CD4-positive, alpha-beta T cell (primary cell): ENCODE measurements around the gene FHL5. TPM values are rescaled to one million over a fixed set of nuclear protein-coding genes. Genes with fewer than 3 reads are reported as not detected.

Experiments used
- ATAC-seq: fragments of 200-7000 bp; cut with Tn5 transposase; one replicate; pipeline ENCODE4 v1.10.0; 2022; ENCODE audit warnings: mild to moderate bottlenecking; ENCODE audit not compliant: poor library complexity
- CTCF ChIA-PET: fragments of 350-600 bp; sonication (Branson Sonifier 250); formaldehyde crosslinking; loops from one replicate; lab custom pipeline; 2021; ENCODE audit warnings: antibody characterized with exemption, inconsistent platforms; lab: Charles Lee
- POLR2A ChIA-PET: fragments of 350-600 bp; sonication (Branson Sonifier 250); formaldehyde crosslinking; loops from one replicate; lab custom pipeline; 2021; ENCODE audit warnings: antibody characterized with exemption, inconsistent platforms; lab: Charles Lee
- DNase-seq, 14 experiments: peaks; one replicate each; pipeline ENCODE4 v3.0.0-alpha.2; 2013 to 2020; ENCODE audit warnings: mixed read lengths in 2 of 14
- H3K27ac ChIP-seq, 2 donors: one replicate each; pipeline versions ENCODE4 v1.5.1 to v1.7.0; 2013; ENCODE audit warnings: low read length in 2 of 2, low read depth in 1 of 2, mild to moderate bottlenecking in 1 of 2
- H3K27me3 ChIP-seq, 2 experiments: 1 replicate in 1 of 2; 2 replicates in 1 of 2; pipeline versions ENCODE4 v1.6.1 to v1.7.0; 2013; ENCODE audit warnings: low read length in 2 of 2, control low read depth in 1 of 2, mild to moderate bottlenecking in 1 of 2, moderate library complexity in 1 of 2; ENCODE audit not compliant: insufficient read depth in 2 of 2, control insufficient read depth in 1 of 2
- H3K36me3 ChIP-seq: one replicate; pipeline ENCODE4 v1.6.1; 2013; ENCODE audit warnings: low read length, control low read depth; ENCODE audit not compliant: insufficient read depth
- H3K4me1 ChIP-seq: one replicate; pipeline ENCODE4 v1.6.1; 2013; ENCODE audit warnings: low read length, control low read depth; ENCODE audit not compliant: insufficient read depth
- H3K4me3 ChIP-seq: one replicate; pipeline ENCODE4 v1.5.1; 2013; ENCODE audit warnings: mild to moderate bottlenecking, low read length, moderate library complexity
- H3K9me3 ChIP-seq, 2 experiments: 1 replicate in 1 of 2; 2 replicates in 1 of 2; pipeline versions ENCODE4 v1.6.1 to v1.7.0; 2013; ENCODE audit warnings: low read length in 2 of 2, mild to moderate bottlenecking in 2 of 2, control low read depth in 1 of 2, moderate library complexity in 1 of 2; ENCODE audit not compliant: control insufficient read depth in 1 of 2, insufficient read depth in 1 of 2
- H3K27ac Mint-ChIP-seq: one replicate; pipeline ENCODE4 v1.8.0; 2020; ENCODE audit warnings: mixed read lengths
- H3K27me3 Mint-ChIP-seq: one replicate; pipeline ENCODE4 v1.8.0; 2021; ENCODE audit warnings: mixed read lengths
- H3K36me3 Mint-ChIP-seq: one replicate; pipeline ENCODE4 v1.8.0; 2021; ENCODE audit warnings: low read depth, mixed read lengths
- H3K4me1 Mint-ChIP-seq: one replicate; pipeline ENCODE4 v1.8.0; 2021; ENCODE audit warnings: low read depth, mixed read lengths
- H3K4me3 Mint-ChIP-seq: one replicate; pipeline ENCODE4 v1.8.0; 2020; ENCODE audit warnings: mild to moderate bottlenecking, mixed read lengths
- H3K9me3 Mint-ChIP-seq: one replicate; pipeline ENCODE4 v1.8.0; 2020; ENCODE audit warnings: mixed read lengths
- intact Hi-C, 2 experiments: fragments of 100-400 bp; cut with DNase I in 1 of 2; cut with micrococcal nuclease in 1 of 2; formaldehyde crosslinking; loops; one replicate each; pipeline versions ENCODE4 v1.15.1 to v1.9.0; 2023 to 2025; cut with DNase I, micrococcal nuclease
- total RNA-seq, 174 experiments: library from RNA in 2 of 174; stranded (reverse) in 2 of 174; gene quantifications; one replicate each; pipeline ENCODE4 v1.2.3 and lab custom pipeline; 2021 to 2026
- TF ChIP-seq, protein P1 (sequence below): fragments of 200-600 bp; IDR thresholded peaks from one replicate; pipeline ENCODE4 v1.8.0; 2022; ENCODE audit warnings: antibody characterized with exemption, mild to moderate bottlenecking

FHL5 gene
- total RNA-seq, 2 experiments from 2014 or later: not detected

DNA sequence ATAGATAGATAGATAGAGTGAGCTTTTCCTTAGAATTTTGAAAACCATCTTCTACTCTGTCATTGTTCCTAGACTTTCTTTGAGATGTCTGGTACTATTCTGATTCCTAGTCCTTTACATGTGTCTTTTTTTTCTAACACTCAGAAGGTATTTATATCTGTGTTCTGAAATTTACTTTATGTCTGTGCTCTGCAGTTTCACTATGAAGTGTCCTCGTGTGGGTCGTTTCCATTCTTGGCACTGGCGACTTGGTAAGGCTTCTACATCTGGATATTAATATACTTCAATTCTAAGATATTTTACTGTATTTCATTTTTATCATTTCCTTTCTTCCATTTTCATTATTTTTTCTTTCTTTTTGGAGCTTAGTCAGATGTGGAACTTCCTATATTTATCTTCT lies 87.0 kb downstream of the FHL5 start:
- H3K9me3 ChIP-seq: no peaks in the 10 kb centered on the region
- H3K27ac ChIP-seq: no peak overlapping the region
- DNase-seq (no peak), ATAC-seq (no peak)
- Mint-ChIP-seq H3K4me3 (no peak overlapping the region), H3K27me3 (peaks cover 53% of the 10 kb centered on the region), H3K27ac (no peak overlapping the region), H3K4me1 (no peaks in the 10 kb centered on the region), H3K9me3 (no peaks in the 10 kb centered on the region), H3K36me3 (no peaks in the 10 kb centered on the region)
- no peaks in the 10 kb centered on the region for H3K36me3 ChIP-seq
- CTCF ChIA-PET: no interaction called here
- no peak overlapping the region for H3K4me3 ChIP-seq
- POLR2A ChIA-PET: no interaction called here
- H3K27me3 ChIP-seq: peaks cover 0 to 9% of the 10 kb centered on the region in 2 experiments
- H3K4me1 ChIP-seq: no peaks in the 10 kb centered on the region
- intact Hi-C loops: no loop called here
- TF ChIP-seq, protein P1, sequence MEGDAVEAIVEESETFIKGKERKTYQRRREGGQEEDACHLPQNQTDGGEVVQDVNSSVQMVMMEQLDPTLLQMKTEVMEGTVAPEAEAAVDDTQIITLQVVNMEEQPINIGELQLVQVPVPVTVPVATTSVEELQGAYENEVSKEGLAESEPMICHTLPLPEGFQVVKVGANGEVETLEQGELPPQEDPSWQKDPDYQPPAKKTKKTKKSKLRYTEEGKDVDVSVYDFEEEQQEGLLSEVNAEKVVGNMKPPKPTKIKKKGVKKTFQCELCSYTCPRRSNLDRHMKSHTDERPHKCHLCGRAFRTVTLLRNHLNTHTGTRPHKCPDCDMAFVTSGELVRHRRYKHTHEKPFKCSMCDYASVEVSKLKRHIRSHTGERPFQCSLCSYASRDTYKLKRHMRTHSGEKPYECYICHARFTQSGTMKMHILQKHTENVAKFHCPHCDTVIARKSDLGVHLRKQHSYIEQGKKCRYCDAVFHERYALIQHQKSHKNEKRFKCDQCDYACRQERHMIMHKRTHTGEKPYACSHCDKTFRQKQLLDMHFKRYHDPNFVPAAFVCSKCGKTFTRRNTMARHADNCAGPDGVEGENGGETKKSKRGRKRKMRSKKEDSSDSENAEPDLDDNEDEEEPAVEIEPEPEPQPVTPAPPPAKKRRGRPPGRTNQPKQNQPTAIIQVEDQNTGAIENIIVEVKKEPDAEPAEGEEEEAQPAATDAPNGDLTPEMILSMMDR: no peak

DNA sequence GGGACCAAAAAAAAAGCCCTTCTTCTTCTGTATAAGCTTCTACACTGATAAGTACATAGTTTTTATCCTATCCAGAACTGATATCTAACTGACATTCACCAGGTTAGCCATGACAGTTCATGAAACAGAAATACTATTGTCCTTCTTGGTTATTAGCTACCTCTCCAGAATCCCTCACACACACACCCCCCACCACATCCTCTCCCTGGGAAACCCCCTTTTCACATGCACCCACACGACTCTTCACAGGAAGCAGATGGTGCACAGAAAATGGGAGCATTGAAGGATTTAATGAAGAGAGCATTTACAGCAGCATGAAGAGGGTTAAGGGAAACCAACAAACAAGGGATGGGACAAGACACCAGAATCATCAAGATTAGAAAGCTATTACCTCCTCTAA lies 88.9 kb downstream of the FHL5 start:
- Histone ChIP-seq H3K36me3 (no peaks in the 10 kb centered on the region), H3K4me3 (no peak overlapping the region), H3K9me3 (no peaks in the 10 kb centered on the region), H3K27me3 (peaks cover 0 to 17% of the 10 kb centered on the region in 2 experiments), H3K4me1 (no peaks in the 10 kb centered on the region), H3K27ac (no peak overlapping the region)
- Mint-ChIP-seq H3K36me3 (no peaks in the 10 kb centered on the region), H3K4me3 (no peak overlapping the region), H3K27me3 (peaks cover 53% of the 10 kb centered on the region), H3K4me1 (no peaks in the 10 kb centered on the region), H3K9me3 (no peaks in the 10 kb centered on the region), H3K27ac (no peak overlapping the region)
- CTCF ChIA-PET: no interaction called here
- intact Hi-C loops: no loop called here
- TF ChIP-seq, protein P1: no peak
- DNase-seq: no peak
- ATAC-seq: no peak
- POLR2A ChIA-PET: no interaction called here

- ATAC-seq (no peak), DNase-seq (no peak)
- intact Hi-C loops: no loop called here
- no peaks in the 10 kb centered on the region for H3K4me1 Mint-ChIP-seq
- H3K27me3 ChIP-seq: peaks cover 3 to 17% of the 10 kb centered on the region in 2 experiments
- TF ChIP-seq, protein P1: no peak
- no peak overlapping the region for H3K27ac Mint-ChIP-seq
- CTCF ChIA-PET: no interaction called here
- no peak overlapping the region for H3K27ac ChIP-seq
- H3K27me3 Mint-ChIP-seq: peaks cover 51% of the 10 kb centered on the region
- no peaks in the 10 kb centered on the region for H3K36me3 Mint-ChIP-seq
- H3K9me3 Mint-ChIP-seq: no peaks in the 10 kb centered on the region
- peaks cover 0 to 4% of the 10 kb centered on the region in 2 experiments for H3K9me3 ChIP-seq
- POLR2A ChIA-PET: no interaction called here
- no peak overlapping the region for H3K4me3 ChIP-seq
- no peaks in the 10 kb centered on the region for H3K36me3 ChIP-seq
- H3K4me3 Mint-ChIP-seq: no peak overlapping the region
- H3K4me1 ChIP-seq: no peaks in the 10 kb centered on the region
These were observed 89.6 kb downstream of the FHL5 start for GRCh38 chr6:96652552-96652951.
